AG04449 (cell line): Measurements from ENCODE around the gene BTNL8.

Source experiments
- CTCF ChIA-PET: fragments of 350-600 bp; formaldehyde crosslinking; extraction: SDS; loops from one replicate; lab custom pipeline; 2021; ENCODE audit warnings: antibody characterized with exemption; lab: Yijun Ruan, JAX
- POLR2A ChIA-PET: fragments of 400-600, 350-600 bp; formaldehyde crosslinking; extraction: SDS; loops from one replicate; lab custom pipeline; 2020; ENCODE audit warnings: antibody characterized with exemption, inconsistent platforms; lab: Yijun Ruan, JAX
- DNase-seq: peaks from one replicate; pipeline ENCODE4 v3.0.0-alpha.2; 2010; ENCODE audit warnings: low read depth, low spot score
- H3K4me3 ChIP-seq: 2 replicates; pipeline ENCODE4 v1.5.1; 2011; ENCODE audit warnings: low read depth, mild to moderate bottlenecking, control low read depth, low read length
- CTCF ChIP-seq: IDR thresholded peaks from one replicate; pipeline ENCODE4 v1.5.1; 2011; ENCODE audit warnings: mild to moderate bottlenecking, moderate library complexity, low read length, control low read depth, inconsistent platforms; ENCODE audit not compliant: insufficient read depth; ENCODE audit errors: missing control alignments

Gene BTNL8, protein sequence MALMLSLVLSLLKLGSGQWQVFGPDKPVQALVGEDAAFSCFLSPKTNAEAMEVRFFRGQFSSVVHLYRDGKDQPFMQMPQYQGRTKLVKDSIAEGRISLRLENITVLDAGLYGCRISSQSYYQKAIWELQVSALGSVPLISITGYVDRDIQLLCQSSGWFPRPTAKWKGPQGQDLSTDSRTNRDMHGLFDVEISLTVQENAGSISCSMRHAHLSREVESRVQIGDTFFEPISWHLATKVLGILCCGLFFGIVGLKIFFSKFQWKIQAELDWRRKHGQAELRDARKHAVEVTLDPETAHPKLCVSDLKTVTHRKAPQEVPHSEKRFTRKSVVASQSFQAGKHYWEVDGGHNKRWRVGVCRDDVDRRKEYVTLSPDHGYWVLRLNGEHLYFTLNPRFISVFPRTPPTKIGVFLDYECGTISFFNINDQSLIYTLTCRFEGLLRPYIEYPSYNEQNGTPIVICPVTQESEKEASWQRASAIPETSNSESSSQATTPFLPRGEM

GRCh38 chr5:180898621-180899246 is at the start of gene BTNL8:
BTNL8 (plus strand) TSS chr5:180899159; CDS start chr5:180899311, 152 bp downstream.
- CTCF ChIA-PET: no interaction called here
- no peak for DNase-seq
- H3K4me3 ChIP-seq: no peak within 1 kb of the TSS
- no peak for TF ChIP-seq CTCF
- POLR2A ChIA-PET: no interaction called here

GRCh38 chr5:180849827-180850226 is 49.1 kb upstream of the BTNL8 start:
- POLR2A ChIA-PET: no interaction called here
- DNase-seq: no peak
- TF ChIP-seq CTCF: no peak
- CTCF ChIA-PET: interaction anchor here (1.6 to 2.3 kb wide), 2 partner anchors 10 to 65 kb away, joined by 4 to 5 read pairs; no protein-coding TSS in a partner anchor
- H3K4me3 ChIP-seq: no peak overlapping the region

DNA sequence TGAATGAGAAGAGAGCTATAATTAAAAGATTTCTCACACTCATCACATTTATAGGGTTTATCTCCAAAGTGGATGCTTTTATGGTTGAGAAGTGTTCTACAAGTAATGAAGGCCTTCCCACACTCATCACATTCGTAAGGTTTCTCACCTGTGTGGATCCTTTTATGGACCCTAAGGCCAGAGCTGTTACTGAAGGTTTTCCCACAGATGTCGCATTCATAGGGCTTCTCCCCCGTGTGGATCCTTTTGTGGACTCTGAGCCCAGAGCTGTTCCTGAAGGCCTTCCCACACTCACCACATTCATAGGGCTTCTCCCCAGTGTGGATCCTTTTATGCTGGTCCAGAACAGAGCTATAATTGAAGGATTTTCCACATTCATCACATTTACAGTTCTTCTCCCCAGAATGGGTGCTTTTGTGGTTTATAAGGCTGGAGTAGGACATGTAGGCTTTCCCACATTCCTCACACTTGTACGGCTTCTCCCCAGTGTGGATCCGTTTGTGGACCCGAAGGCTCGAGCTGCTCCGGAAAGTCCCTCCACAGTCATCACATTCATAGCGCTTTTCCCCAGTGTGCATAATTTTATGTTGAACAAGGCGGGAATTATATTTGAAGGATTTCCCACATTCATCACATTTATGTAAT is 48.4 kb upstream of the BTNL8 start:
- DNase-seq: no peak
- TF ChIP-seq CTCF: no peak
- ChIA-PET POLR2A (no interaction called here), CTCF (interaction anchor here (1.0 to 2.3 kb wide), 3 partner anchors 9 to 66 kb away, joined by 4 to 5 read pairs (median 4); no protein-coding TSS in a partner anchor)
- H3K4me3 ChIP-seq: no peak overlapping the region

DNA sequence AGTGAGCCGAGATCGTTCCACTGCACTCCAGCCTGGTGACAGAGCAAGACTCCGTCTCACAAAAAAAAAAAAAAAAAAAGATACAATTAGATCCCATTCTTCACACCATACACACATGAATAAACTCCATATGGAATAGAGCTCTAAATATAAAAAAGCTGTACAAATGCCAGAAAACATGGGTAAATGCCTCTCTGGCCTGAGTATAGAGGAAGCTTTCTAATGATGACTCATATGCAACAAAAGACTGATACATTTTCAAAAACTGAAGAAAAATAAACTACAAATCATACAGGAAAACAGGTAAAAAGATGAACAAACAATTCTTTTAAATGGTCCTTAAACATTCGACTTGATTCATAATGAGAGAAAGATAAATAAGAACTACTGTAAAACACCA is 46.5 kb upstream of the BTNL8 start:
- CTCF ChIA-PET: interaction anchor here (1.3 kb wide), 1 partner anchor 15 kb away, joined by 5 read pairs; no protein-coding TSS in a partner anchor
- H3K4me3 ChIP-seq: no peak overlapping the region
- DNase-seq: no peak
- no peak for TF ChIP-seq CTCF
- POLR2A ChIA-PET: no interaction called here

- CTCF ChIA-PET: no interaction called here
- TF ChIP-seq CTCF: no peak
Observed at GRCh38 chr5:180853121-180853847, 45.7 kb upstream of the BTNL8 start.

More at GRCh38 chr5:180853121-180853847, 45.7 kb upstream of the BTNL8 start:
- POLR2A ChIA-PET: no interaction called here
- DNase-seq: no peak
- no peak overlapping the region for H3K4me3 ChIP-seq
